Body of pancreas (tissue), 4 donors: ENCODE data around the gene THSD7A. TPM values are rescaled to one million over a fixed set of nuclear protein-coding genes. Genes with fewer than 3 reads are reported as not detected.

Experiments used
- ATAC-seq: fragments of 150-250 bp; one replicate; pipeline ENCODE4 v1.9.1; 2016
- DNase-seq, 4 donors: peaks; one replicate each; pipeline ENCODE4 v3.0.0-alpha.2; 2019
- H3K27ac ChIP-seq, 4 donors: fragments of 200-600 bp; sonication (generic); 1 replicate in 3 of 4; 2 replicates in 1 of 4; pipeline versions ENCODE4 v1.5.1 to v1.6.1; 2016 to 2019; ENCODE audit warnings: mild to moderate bottlenecking in 1 of 4, mixed read lengths in 1 of 4, moderate library complexity in 1 of 4
- H3K27me3 ChIP-seq, 2 donors: fragments of 200-600 bp; sonication (generic); one replicate each; pipeline ENCODE4 v1.6.0; 2016; ENCODE audit warnings: mild to moderate bottlenecking in 1 of 2
- H3K36me3 ChIP-seq, 2 donors: fragments of 200-600 bp; sonication (generic); replicated peaks in 1 of 2; 2 replicates each; pipeline ENCODE4 v1.5.1; 2016; ENCODE audit warnings: low read depth in 2 of 2; ENCODE audit not compliant: insufficient read depth in 1 of 2
- H3K4me1 ChIP-seq: fragments of 200-600 bp; sonication (generic); one replicate; pipeline ENCODE4 v1.6.0; 2016
- H3K4me3 ChIP-seq, 2 donors: fragments of 200-600 bp; sonication (generic); 1 replicate in 1 of 2; 2 replicates in 1 of 2; pipeline ENCODE4 v1.5.1; 2016 to 2019
- H3K9me3 ChIP-seq, 3 donors: fragments of 200-600 bp; sonication (generic); 1 replicate in 2 of 3; 2 replicates in 1 of 3; pipeline ENCODE4 v1.5.1; 2016
- POLR2A ChIP-seq, 3 donors: fragments of 450-650 bp; IDR thresholded peaks; one replicate each; pipeline ENCODE4 v1.6.1; 2016; ENCODE audit warnings: antibody characterized with exemption in 3 of 3, mild to moderate bottlenecking in 2 of 3
- WGBS, 2 donors: methylation state at CpG; one replicate each; pipeline ENCODE4 v1.1.5; 2017; 5-methylcytosine and 5-hydroxymethylcytosine counted together
- intact Hi-C: fragments of 100-400 bp; cut with DNase I; formaldehyde crosslinking; loops from one replicate; pipeline ENCODE4 v1.15.1; 2023
- total RNA-seq, 2 donors: library from RNA; depleted of rRNA; stranded (reverse); fragments of >200 nt; gene quantifications; one replicate each; pipeline ENCODE4 v1.1.0, GENCODE V29; 2016
- TF ChIP-seq, protein P1 (sequence below), 7 experiments: fragments of 450-650 bp in 4 of 7; fragments of 200-600 bp in 3 of 7; sonication (generic) in 3 of 7; IDR thresholded peaks; one replicate each; pipeline ENCODE4 v1.5.1; 2016 to 2019; ENCODE audit warnings: antibody characterized with exemption in 7 of 7

Gene THSD7A
- total RNA-seq, 2 donors from 2014 or later: 0.66 to 7.0 TPM

DNA sequence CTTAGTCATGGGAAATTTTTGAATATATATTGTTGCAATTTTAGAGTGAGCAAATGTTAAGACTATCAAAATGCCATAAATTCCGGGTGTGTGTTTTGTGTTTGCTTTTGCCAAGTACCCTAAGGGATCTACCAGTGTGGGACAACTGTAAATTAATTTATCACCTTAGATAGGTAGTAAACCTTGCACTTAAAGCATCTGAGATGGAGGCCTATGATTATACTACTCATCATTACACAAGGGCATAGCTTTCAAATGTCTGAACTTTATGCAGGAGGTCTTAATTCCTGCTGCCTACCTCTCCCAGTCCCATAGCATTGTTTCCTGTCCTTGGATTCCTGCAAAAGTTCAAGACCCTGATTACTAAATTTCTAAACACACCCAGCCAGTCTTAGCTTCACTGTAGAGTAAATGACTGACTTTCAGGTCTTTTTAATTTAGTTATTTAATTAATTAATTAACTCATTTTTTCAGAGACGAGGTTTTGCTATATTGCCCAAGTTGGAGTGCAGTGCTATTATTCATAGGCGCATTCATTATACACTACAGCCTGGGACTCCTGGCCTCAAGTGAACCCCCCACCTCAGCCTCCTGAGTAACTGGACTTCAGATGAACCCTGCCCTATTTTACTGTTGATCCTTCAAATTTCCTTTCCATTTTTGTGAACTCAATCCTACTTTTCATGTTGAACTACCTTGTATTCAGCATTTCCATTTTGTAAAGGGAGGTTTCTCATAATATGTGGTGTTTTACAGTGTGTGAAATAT, 47.0 kb downstream of the THSD7A start:
- no peaks in the 10 kb centered on the region for H3K36me3 ChIP-seq
- H3K4me3 ChIP-seq: no peak overlapping the region
- DNase-seq (no peak), ATAC-seq (no peak)
- H3K27ac ChIP-seq: no peak overlapping the region
- 85 to 87% methylated on average over 3 of the region's 3 CpGs for WGBS, 2 donors
- intact Hi-C loops: no loop called here
- no peaks in the 10 kb centered on the region for H3K4me1 ChIP-seq
- H3K9me3 ChIP-seq: no peaks in the 10 kb centered on the region
- no peaks in the 10 kb centered on the region for H3K27me3 ChIP-seq
- TF ChIP-seq, protein P1, sequence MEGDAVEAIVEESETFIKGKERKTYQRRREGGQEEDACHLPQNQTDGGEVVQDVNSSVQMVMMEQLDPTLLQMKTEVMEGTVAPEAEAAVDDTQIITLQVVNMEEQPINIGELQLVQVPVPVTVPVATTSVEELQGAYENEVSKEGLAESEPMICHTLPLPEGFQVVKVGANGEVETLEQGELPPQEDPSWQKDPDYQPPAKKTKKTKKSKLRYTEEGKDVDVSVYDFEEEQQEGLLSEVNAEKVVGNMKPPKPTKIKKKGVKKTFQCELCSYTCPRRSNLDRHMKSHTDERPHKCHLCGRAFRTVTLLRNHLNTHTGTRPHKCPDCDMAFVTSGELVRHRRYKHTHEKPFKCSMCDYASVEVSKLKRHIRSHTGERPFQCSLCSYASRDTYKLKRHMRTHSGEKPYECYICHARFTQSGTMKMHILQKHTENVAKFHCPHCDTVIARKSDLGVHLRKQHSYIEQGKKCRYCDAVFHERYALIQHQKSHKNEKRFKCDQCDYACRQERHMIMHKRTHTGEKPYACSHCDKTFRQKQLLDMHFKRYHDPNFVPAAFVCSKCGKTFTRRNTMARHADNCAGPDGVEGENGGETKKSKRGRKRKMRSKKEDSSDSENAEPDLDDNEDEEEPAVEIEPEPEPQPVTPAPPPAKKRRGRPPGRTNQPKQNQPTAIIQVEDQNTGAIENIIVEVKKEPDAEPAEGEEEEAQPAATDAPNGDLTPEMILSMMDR (IDR thresholded peaks at IDR 0.05): no peak
- no peak for TF ChIP-seq POLR2A (IDR thresholded peaks at IDR 0.05)

DNA sequence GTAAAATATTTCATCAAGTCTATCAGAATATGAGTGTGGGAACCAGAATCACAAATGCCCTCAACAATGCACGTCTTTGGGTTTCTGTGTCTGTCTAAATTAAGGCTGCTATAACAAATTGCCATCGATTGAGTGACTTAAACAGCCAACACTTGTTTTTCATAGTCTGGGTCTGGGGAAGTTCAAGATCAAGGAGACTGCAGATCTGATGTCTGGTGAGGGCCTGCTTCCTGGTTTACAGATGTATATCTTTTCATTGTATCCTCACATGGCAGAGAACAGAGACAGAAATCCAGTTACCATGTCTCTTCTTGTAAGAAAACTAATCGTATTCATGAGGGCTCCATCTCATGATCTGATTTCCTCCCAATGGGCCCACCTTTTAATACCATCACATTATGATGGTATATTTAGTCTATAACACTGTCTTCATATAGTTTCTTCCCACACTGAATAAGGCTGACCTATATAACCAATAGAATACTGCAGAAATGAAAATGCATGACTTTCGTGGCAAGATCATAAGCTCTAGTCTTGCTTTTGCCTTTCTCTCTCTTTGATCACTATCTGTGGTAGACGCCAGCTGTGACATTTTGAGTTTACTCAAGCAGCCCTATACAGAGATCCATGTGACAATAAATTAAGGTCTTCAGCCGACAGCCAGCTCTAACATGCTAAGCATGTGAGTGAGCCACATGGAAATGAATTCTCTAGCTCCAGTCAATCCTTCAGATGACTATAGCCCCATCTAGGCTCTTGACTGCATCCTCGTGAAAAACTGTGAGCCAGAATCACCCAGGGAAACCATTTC, 51.9 kb downstream of the THSD7A start:
- DNase-seq: no peak
- no peak overlapping the region for H3K27ac ChIP-seq
- no peak for ATAC-seq
- H3K4me1 ChIP-seq: no peaks in the 10 kb centered on the region
- 65 to 72% methylated on average over 7 of the region's 7 CpGs for WGBS, 2 donors
- intact Hi-C loops: no loop called here
- H3K27me3 ChIP-seq: no peaks in the 10 kb centered on the region
- H3K9me3 ChIP-seq: no peaks in the 10 kb centered on the region
- TF ChIP-seq POLR2A (IDR thresholded peaks at IDR 0.05): no peak
- TF ChIP-seq, protein P1 (IDR thresholded peaks at IDR 0.05): no peak
- H3K36me3 ChIP-seq: no peaks in the 10 kb centered on the region
- H3K4me3 ChIP-seq: no peak overlapping the region

DNA sequence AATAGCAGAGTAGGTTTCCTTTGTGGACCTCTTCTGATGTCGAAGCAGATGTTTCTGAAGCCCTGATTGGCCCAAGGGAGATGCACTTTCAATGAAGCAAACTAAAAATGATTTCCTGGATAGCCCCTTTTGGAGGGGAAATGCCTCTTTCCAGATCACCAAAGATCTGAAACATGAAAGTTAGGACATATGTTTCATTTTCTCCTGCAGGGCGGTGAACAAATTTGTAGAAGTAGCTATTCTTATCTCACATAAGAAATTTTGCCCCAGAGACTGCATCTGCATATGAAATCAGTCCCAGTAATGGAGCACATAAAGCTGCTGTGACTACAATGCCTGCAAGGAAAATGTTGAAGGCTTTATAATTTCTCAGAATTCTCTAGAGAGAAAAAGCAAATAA, 56.0 kb downstream of the THSD7A start:
- Histone ChIP-seq H3K36me3 (no peaks in the 10 kb centered on the region), H3K9me3 (no peaks in the 10 kb centered on the region), H3K4me1 (no peaks in the 10 kb centered on the region), H3K4me3 (no peak overlapping the region), H3K27me3 (no peaks in the 10 kb centered on the region), H3K27ac (no peak overlapping the region)
- ATAC-seq (no peak), DNase-seq (no peak)
- 58 to 63% methylated on average over 2 of the region's 2 CpGs for WGBS, 2 donors
- TF ChIP-seq POLR2A (IDR thresholded peaks at IDR 0.05): no peak
- TF ChIP-seq, protein P1 (IDR thresholded peaks at IDR 0.05): no peak
- intact Hi-C loops: no loop called here

DNA sequence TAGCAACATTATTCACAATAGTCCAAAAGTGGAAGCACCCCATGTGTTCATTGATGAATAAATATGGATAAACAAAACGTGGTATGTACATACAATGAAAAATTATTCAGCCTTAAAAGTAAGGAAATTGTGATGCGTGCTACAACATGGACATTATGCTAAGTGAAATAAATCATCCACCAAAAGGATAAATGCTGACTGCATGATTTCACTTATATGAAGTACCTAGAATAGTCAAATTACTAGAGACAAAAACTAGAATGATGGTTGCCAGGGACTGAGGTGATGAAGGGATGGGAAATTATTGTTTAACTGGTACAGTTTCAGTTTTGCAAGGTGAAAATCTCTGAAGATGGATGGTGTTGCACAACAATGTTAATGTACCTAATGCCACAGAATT, 56.6 kb downstream of the THSD7A start:
- H3K36me3 ChIP-seq: no peaks in the 10 kb centered on the region
- WGBS, 2 donors: 68 to 69% methylated on average over 2 of the region's 2 CpGs
- intact Hi-C loops: no loop called here
- DNase-seq (no peak), ATAC-seq (no peak)
- TF ChIP-seq, protein P1 (IDR thresholded peaks at IDR 0.05): no peak
- TF ChIP-seq POLR2A (IDR thresholded peaks at IDR 0.05): no peak
- no peaks in the 10 kb centered on the region for H3K27me3 ChIP-seq
- H3K4me1 ChIP-seq: no peaks in the 10 kb centered on the region
- H3K4me3 ChIP-seq: no peak overlapping the region
- no peaks in the 10 kb centered on the region for H3K9me3 ChIP-seq
- H3K27ac ChIP-seq: no peak overlapping the region
